ENCODE results near the gene NAPG.
"Not testable (repeated sequence)": the region's sequence is repeated elsewhere in the genome, so short reads cannot be mapped to it uniquely, and the experiment has no call there.

Gene NAPG

GRCh38 chr18:10525697-10526560 lies at the start of gene NAPG:
Gene NAPG, plus strand, starts transcription at chr18:10526027. Its CDS starts 76 bp downstream, at chr18:10526103.
- DNase-seq: peak; percentile 98

DNA sequence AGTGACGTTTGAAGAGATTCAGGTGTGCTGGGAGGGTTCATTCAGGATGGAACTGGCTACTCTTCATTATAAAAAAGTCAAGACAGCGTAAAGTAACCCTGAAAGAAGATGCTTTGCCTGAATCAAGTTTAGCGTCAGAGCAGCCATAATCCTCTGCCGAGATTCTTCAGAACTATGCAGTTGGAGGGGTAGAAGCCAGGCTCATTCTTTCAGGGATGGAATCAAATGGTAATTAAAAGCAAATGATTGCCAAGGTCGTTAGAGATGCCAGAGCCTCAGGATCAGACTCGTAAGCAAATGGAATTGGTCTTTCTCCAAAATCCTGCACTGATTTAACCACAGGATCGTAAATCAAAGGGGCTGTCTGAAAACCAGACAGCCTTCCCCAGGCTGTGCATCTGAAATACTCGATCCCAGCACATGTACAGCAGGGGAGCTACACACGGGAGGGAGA lies 49.5 kb upstream of the NAPG start:
- no peak for DNase-seq

DNA sequence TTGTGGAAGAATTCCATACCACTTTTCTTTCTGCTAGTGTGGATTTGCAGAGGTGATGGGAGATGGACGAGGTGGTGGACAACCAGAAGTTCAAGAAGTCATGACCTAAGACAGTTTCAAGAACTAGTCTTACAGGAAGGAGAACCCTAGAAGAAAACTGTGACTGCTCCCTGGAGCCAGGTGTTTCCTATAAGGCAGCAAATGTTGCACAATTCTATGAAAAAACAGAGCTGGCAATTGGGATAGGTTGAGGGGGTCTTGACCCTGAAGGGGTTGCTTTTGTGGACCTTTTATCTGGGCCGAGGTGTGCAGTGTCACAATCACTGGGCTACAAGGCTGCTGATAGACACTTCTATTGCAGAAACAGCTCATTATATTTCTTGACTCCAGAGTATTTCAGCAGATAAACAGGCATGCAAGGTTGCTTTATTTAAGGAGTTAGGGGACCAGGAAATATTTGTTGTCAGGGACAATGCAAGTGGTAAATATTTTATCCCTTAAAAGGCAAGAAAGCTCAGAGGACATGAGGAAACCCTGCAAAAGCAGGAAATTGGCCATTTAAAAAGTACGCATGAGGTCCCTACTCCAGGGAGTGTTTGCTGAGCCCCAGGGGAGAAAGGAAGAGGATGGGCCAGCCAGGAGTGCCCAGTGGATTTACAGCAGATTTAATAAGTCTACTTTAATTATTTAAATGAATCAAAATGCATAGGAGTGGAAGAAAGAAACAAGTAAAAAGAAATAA lies 48.5 kb upstream of the NAPG start:
- no peak for DNase-seq

- no peak for DNase-seq
These were observed 48.0 kb upstream of the NAPG start for GRCh38 chr18:10477863-10478260.

GRCh38 chr18:10481831-10482230 lies 44.0 kb upstream of the NAPG start:
- no peak for DNase-seq

DNA sequence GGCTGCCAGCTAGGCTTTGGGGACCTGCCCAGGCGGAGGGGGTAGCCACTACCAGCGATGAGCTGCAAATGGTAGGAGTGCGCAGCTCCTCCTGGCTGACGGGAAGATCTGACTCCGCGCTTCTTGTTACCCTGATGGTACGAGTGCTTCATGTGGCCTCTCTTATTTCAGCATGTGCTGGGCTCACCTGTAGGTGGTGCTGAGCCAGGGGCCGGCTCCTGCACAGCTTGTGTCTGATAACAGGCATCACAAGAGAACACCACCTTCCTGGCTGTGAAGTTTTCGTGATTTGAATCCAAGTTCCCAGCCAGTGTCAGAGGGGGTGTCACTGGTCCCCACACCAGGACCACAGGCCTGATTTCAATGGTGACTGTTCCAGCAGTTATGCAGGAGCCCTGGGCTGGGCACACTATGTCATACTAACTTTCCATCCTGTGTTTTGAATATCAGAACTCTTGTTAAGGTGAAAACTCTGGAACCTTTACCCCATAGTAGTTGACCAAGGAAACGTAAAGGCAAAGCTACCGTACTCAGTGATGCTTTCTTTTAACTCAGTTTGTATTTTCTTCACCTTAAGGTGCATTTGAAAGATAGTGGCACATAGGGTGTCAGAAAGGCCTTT lies 43.4 kb upstream of the NAPG start:
- no peak for DNase-seq

DNA sequence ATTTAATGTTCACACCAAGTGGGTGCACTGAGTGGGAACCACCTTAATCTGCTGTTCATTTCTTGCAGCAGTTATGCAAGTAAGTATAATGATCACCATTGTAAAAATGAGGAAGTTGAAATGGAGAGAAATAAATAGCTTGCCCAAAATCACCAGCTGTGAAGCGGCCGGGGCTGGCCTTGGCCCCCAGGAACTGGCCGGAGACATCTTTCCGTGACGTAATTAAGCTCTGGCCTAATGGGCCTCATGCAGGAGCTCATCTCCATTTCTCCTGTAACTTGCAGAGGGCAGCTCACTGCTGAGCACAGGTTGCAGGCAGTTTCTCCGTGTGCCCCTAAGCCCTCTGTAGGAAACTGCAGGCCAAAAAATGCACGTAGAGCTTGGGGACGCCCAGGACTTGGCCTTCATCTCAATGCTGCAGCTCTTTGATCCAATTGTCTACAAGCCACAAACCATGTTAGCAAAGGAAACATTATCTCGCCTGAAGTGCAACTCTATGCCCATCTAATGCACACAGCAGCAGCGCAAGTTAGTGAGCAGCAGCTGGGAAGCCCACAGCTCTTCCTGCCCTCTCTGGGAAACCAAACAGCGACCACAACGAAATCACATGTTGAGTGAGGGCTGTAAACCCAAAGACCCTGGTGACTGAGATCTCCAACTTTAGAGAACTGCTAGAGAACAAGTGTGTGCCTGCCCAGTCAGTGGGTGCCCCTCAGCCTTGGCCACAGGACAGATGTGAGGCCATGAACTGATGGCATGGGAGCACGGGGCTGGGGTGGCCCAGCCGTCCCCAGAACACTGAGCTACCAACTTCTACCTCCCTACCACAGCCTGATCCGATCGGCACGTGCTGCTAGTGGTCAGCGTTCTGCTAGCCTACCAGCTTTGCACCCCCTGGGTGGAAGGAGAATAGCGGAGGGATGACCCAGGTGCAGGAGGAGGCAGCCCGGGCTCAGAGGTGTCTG lies 42.6 kb upstream of the NAPG start:
- peak; percentile 36 for DNase-seq

GRCh38 chr18:10485475-10485874 lies 40.4 kb upstream of the NAPG start:
- no peak for DNase-seq

DNA sequence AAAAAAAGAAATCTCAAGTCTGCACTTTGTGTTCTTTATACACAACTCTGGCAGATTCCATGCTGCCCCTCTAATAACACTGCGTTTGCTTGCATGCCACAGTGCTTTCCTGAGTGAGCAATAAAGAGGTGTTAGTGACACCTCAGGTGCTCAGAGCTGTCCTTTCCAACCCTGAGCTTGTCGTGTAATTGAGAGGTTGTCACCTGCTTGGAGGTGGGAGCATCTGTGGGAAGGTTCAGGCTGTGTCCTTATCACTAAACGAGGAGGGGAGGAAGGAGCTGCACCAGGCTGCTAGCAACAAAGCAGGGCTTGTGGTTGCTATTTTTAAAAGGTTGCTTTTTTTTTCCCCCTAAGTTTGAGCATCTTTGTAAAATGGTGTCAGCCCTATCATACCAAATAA lies 39.5 kb upstream of the NAPG start:
- DNase-seq: no peak

DNA sequence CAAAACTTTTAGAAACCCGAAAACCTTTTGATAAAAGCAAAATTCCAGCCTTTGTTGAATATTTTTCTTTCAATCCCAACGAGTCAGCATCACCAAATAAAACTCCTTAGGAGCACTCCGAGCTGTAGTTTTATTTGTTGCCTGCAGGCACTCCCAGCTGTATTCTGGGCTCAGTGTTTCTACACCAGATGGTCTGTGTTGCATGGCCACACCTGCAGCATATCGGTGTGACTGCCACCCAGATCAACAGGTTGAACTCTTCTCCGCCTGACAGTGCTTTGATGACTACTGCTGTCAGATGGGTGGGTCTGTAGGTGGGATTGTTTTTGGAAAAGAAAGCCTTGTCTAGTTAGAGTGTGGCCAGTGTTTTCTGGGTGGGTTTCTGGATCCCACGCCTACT lies 38.7 kb upstream of the NAPG start:
- DNase-seq: no peak

GRCh38 chr18:10488017-10488416 lies 37.8 kb upstream of the NAPG start:
- no peak for DNase-seq

GRCh38 chr18:10490401-10491165 lies 35.2 kb upstream of the NAPG start:
- DNase-seq: peak; percentile 82

DNA sequence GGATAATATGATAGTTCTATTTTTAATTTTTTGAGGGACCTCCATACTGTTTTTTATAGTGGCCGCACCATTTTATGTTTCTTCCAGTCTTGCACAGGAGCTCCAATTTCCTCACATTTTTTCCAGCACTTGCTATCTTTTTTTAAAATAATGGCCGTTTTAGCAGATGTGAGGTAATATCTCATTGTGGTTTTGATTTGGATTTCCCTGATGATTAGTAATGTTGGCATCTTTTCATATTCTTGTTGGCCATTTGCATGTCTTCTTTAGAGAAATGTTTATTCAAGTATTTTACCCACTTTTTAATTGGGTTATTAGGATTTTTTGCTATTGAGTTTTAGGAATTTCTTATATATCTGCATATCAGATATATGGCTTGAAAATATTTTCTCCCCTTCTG lies 29.9 kb upstream of the NAPG start:
- DNase-seq: no peak

GRCh38 chr18:10497206-10497749 lies 28.5 kb upstream of the NAPG start:
- no peak for DNase-seq

DNA sequence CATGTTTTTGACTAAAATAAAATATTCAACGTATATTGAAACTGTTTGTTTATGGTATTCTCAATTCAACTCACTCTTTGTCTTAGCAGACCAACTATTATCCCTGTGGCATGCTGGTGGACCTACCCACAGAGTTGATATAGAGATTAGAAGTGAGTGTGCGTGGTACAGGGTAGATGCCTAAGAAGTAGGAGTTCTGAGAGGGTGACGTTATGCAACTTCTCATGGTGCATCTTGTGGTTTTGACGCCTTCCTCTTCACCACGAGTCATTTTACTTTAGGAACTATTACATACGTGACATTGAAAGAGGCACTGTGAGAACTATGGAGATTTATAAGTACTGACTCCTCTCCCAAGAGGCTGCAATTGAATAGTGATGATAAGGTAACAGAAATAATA lies 26.6 kb upstream of the NAPG start:
- peak; percentile 53 for DNase-seq

GRCh38 chr18:10500038-10500437 lies 25.8 kb upstream of the NAPG start:
- no peak for DNase-seq

DNA sequence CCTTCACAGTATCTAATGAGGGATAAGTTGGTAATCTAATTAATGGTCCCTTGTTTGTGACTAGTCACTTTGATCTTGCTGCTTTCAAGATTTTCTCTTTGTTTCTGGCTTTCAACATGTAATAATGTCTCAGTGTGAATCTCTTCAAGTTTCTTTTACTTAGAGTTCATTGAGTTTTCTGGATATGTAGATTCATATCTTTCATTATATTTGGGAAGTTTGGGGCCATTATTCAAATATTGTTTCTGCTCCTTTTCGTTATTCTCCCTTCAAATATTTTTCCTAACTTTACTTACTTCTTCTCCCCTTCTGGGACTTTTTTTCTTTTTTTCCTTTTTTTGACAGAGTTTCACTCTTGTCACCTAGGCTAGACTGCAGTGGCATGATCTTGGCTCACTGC lies 21.1 kb upstream of the NAPG start:
- DNase-seq: no peak

DNA sequence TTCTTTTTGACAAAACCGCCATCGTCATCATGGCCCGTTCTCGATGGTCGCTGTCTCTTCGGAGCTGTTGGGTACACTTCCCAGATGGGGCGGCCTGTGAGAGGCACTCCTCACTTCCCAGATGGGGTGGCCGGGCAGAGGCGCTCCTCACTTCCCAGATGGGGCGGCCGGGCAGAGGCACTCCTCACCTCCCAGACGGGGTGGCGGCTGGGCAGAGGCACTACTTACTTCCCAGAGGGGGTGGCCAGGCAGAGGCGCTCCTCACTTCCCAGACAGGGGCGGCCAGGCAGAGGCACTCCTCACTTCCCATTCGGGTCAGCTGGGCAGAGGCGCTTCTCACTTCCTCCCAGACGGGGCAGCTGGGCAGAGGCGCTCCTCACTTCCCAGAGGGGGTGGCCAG lies 19.9 kb upstream of the NAPG start:
- DNase-seq: not testable (repeated sequence)

GRCh38 chr18:10508591-10508990 lies 17.2 kb upstream of the NAPG start:
- no peak for DNase-seq

GRCh38 chr18:10511236-10511635 lies 14.6 kb upstream of the NAPG start:
- DNase-seq: no peak

GRCh38 chr18:10514082-10514481 lies 11.7 kb upstream of the NAPG start:
- no peak for DNase-seq

Measured in OCI-M1 (cell line).